Measurements from ENCODE around the gene ITFG2.

Gene ITFG2

GRCh38 chr12:2811801-2812200 lies 667 bp upstream of the ITFG2 start:
- Histone ChIP-seq H3K4me1 (ENCODE audit: control insufficient read depth, insufficient read depth, low read length) (no peaks in the 10 kb centered on the region), H3K27ac (ENCODE audit: low read depth, low read length) (no peak overlapping the region), H3K36me3 (ENCODE audit: control insufficient read depth, insufficient read depth, low read length) (0 out of 2 replicates have a peak, but pooled peaks cover 5% of the 10 kb centered on the region), H3K4me3 (ENCODE audit: low read depth, low read length) (peak overlapping the region; percentile 81), H3K9me3 (ENCODE audit: control insufficient read depth, insufficient read depth, low read depth, low read length) (no peaks in the 10 kb centered on the region), H3K27me3 (ENCODE audit: control insufficient read depth, insufficient read depth, low read length) (no peaks in the 10 kb centered on the region), H3K9ac (ENCODE audit: low read length) (no peak overlapping the region)

DNA sequence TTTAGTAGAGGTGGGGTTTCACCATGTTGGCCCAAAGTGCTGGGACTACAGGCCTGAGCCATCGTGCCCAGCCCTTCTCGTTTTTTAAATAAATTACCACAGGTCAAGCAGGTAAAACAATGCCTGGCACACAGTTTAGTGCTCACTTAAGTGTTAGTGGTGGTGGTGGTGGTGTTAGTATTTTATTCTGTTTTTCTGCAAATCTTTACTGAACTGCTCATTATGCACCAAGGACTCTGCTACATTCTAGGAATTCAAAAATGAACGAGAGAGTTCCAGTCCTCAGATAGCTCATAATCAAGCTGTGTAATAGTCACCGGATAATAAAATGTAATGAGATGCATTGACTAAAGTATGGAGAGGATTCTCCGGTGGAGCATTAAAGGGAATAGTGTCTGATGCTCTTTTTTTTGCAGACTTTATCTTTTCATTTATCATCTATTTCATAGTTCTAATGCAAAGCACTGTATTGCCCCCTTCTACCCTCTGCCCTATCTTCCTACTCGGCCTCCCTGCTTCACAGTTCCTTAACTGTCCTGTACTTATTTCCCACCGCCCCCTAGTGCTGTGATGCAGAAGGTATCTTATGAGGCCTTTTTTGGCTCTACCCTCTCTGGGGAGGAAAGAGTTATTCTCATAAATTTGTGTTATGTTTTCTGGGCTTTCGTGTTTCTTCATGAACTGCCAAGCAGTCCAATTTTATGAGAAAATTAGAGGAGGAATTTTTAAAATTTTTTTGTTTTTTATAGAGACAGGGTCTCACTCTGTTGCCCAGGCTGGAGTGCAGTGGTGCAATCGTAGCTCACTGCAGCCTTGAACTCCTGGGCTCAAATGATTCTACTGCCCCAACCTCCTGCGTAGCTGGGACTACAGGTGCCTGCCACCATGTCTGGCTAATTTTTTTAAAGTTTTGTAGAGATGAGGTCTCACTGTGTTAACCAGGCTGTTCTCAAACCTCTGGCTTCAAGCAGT lies 1.0 kb downstream of the ITFG2 start:
- H3K27ac ChIP-seq (ENCODE audit: low read depth, low read length): peak overlapping the region; percentile 91; the same call in 1 of the 2 replicates
- H3K4me3 ChIP-seq (ENCODE audit: low read depth, low read length): peak overlapping the region; percentile 81
- no peaks in the 10 kb centered on the region for H3K4me1 ChIP-seq (ENCODE audit: control insufficient read depth, insufficient read depth, low read length)
- peak overlapping the region; percentile 91 for H3K9ac ChIP-seq (ENCODE audit: low read length)
- no peaks in the 10 kb centered on the region for H3K9me3 ChIP-seq (ENCODE audit: control insufficient read depth, insufficient read depth, low read depth, low read length)
- no peaks in the 10 kb centered on the region for H3K27me3 ChIP-seq (ENCODE audit: control insufficient read depth, insufficient read depth, low read length)
- H3K36me3 ChIP-seq (ENCODE audit: control insufficient read depth, insufficient read depth, low read length): peaks cover 19% of the 10 kb centered on the region

GRCh38 chr12:2819810-2820209 lies 7.3 kb downstream of the ITFG2 start:
- Histone ChIP-seq H3K27me3 (ENCODE audit: control insufficient read depth, insufficient read depth, low read length) (no peaks in the 10 kb centered on the region), H3K4me3 (ENCODE audit: low read depth, low read length) (no peak overlapping the region), H3K27ac (ENCODE audit: low read depth, low read length) (no peak overlapping the region), H3K9me3 (ENCODE audit: control insufficient read depth, insufficient read depth, low read depth, low read length) (no peaks in the 10 kb centered on the region), H3K9ac (ENCODE audit: low read length) (no peak overlapping the region), H3K4me1 (ENCODE audit: control insufficient read depth, insufficient read depth, low read length) (peaks cover 16% of the 10 kb centered on the region; the same call in 1 of the 2 replicates), H3K36me3 (ENCODE audit: control insufficient read depth, insufficient read depth, low read length) (peaks cover 72% of the 10 kb centered on the region)

DNA sequence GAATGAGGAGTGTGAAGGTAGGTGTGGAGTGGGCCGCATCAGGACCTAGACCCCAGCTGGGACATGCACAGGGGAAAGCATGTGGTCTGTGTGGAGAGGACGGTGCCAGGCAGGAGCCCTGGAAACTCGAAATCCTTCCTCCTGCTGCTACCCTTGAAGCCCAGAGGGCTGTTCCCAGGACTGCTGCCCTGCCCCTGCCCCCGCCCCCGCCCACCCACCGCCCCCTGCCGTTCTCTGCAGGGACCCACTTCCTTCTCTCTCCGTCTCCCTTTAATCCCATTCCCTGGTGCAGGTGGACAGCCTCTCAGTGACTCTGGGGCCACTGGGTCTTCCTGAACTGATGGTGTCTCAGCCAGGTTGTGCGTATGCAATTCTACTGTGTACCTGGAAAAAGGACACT lies 8.0 kb downstream of the ITFG2 start:
- Histone ChIP-seq H3K9me3 (ENCODE audit: control insufficient read depth, insufficient read depth, low read depth, low read length) (no peaks in the 10 kb centered on the region), H3K4me3 (ENCODE audit: low read depth, low read length) (no peak overlapping the region), H3K4me1 (ENCODE audit: control insufficient read depth, insufficient read depth, low read length) (peaks cover 21% of the 10 kb centered on the region), H3K27me3 (ENCODE audit: control insufficient read depth, insufficient read depth, low read length) (no peaks in the 10 kb centered on the region), H3K9ac (ENCODE audit: low read length) (no peak overlapping the region), H3K36me3 (ENCODE audit: control insufficient read depth, insufficient read depth, low read length) (peaks cover 78% of the 10 kb centered on the region), H3K27ac (ENCODE audit: low read depth, low read length) (no peak overlapping the region)

DNA sequence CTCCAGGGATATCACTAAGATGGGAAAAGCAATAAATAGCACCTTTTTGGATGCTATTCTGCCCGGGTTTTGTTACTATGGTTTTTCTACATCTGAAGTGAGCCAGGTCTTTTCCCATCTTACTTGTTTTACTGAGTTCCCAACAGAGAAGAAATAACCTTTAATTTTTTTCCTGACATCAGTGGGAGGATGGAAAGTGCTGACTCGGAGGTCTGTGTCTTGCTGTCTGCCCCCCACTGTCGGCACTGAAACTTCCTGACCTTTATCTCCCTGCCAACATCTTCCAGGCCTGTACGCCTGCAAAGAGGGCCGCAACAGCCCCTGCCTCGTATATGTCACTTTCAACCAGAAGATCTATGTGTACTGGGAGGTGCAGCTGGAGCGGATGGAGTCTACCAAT lies 11.0 kb downstream of the ITFG2 start:
- H3K9ac ChIP-seq (ENCODE audit: low read length): no peak overlapping the region
- H3K9me3 ChIP-seq (ENCODE audit: control insufficient read depth, insufficient read depth, low read depth, low read length): no peaks in the 10 kb centered on the region
- no peaks in the 10 kb centered on the region for H3K27me3 ChIP-seq (ENCODE audit: control insufficient read depth, insufficient read depth, low read length)
- H3K4me1 ChIP-seq (ENCODE audit: control insufficient read depth, insufficient read depth, low read length): peaks cover 24% of the 10 kb centered on the region
- H3K4me3 ChIP-seq (ENCODE audit: low read depth, low read length): no peak overlapping the region
- no peak overlapping the region for H3K27ac ChIP-seq (ENCODE audit: low read depth, low read length)
- peaks cover 86% of the 10 kb centered on the region for H3K36me3 ChIP-seq (ENCODE audit: control insufficient read depth, insufficient read depth, low read length)

DNA sequence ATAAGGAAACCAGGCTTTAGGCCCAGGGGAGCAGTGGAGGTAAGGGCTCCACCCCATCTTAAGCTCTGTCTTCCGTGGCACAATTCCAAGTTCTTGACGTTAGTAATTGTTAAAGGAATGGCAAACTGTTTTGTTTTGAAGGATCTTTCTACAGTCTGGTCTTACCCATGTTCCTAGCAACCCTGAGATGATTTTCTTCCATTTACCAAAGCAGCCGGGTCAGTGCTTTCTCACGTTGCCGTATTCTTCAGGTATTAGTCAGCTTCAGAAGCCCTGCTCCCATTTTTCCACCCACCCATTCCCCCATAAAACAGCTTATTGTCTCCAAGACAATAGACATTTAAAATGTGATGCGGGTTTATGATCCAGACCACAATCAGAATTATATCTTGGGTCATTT lies 12.1 kb downstream of the ITFG2 start:
- no peak overlapping the region for H3K4me3 ChIP-seq (ENCODE audit: low read depth, low read length)
- H3K27me3 ChIP-seq (ENCODE audit: control insufficient read depth, insufficient read depth, low read length): no peaks in the 10 kb centered on the region
- no peak overlapping the region for H3K9ac ChIP-seq (ENCODE audit: low read length)
- no peaks in the 10 kb centered on the region for H3K9me3 ChIP-seq (ENCODE audit: control insufficient read depth, insufficient read depth, low read depth, low read length)
- H3K27ac ChIP-seq (ENCODE audit: low read depth, low read length): no peak overlapping the region
- peaks cover 88% of the 10 kb centered on the region for H3K36me3 ChIP-seq (ENCODE audit: control insufficient read depth, insufficient read depth, low read length)
- H3K4me1 ChIP-seq (ENCODE audit: control insufficient read depth, insufficient read depth, low read length): peaks cover 24% of the 10 kb centered on the region

- peaks cover 20% of the 10 kb centered on the region for H3K4me1 ChIP-seq (ENCODE audit: control insufficient read depth, insufficient read depth, low read length)
- H3K27ac ChIP-seq (ENCODE audit: low read depth, low read length): peak overlapping the region; percentile 62
- no peak overlapping the region; the same call in 1 of the 2 replicates for H3K4me3 ChIP-seq (ENCODE audit: low read depth, low read length)
- no peak overlapping the region for H3K9ac ChIP-seq (ENCODE audit: low read length)
- H3K27me3 ChIP-seq (ENCODE audit: control insufficient read depth, insufficient read depth, low read length): no peaks in the 10 kb centered on the region
- peaks cover 84% of the 10 kb centered on the region for H3K36me3 ChIP-seq (ENCODE audit: control insufficient read depth, insufficient read depth, low read length)
- no peaks in the 10 kb centered on the region for H3K9me3 ChIP-seq (ENCODE audit: control insufficient read depth, insufficient read depth, low read depth, low read length)
These were observed 12.7 kb downstream of the ITFG2 start for GRCh38 chr12:2825132-2825531.

GRCh38 chr12:2826036-2826435 lies 13.6 kb downstream of the ITFG2 start:
- Histone ChIP-seq H3K27me3 (ENCODE audit: control insufficient read depth, insufficient read depth, low read length) (no peaks in the 10 kb centered on the region), H3K36me3 (ENCODE audit: control insufficient read depth, insufficient read depth, low read length) (peaks cover 80% of the 10 kb centered on the region), H3K9me3 (ENCODE audit: control insufficient read depth, insufficient read depth, low read depth, low read length) (no peaks in the 10 kb centered on the region), H3K9ac (ENCODE audit: low read length) (no peak overlapping the region), H3K27ac (ENCODE audit: low read depth, low read length) (no peak overlapping the region), H3K4me1 (ENCODE audit: control insufficient read depth, insufficient read depth, low read length) (peaks cover 15% of the 10 kb centered on the region), H3K4me3 (ENCODE audit: low read depth, low read length) (no peak overlapping the region)

DNA sequence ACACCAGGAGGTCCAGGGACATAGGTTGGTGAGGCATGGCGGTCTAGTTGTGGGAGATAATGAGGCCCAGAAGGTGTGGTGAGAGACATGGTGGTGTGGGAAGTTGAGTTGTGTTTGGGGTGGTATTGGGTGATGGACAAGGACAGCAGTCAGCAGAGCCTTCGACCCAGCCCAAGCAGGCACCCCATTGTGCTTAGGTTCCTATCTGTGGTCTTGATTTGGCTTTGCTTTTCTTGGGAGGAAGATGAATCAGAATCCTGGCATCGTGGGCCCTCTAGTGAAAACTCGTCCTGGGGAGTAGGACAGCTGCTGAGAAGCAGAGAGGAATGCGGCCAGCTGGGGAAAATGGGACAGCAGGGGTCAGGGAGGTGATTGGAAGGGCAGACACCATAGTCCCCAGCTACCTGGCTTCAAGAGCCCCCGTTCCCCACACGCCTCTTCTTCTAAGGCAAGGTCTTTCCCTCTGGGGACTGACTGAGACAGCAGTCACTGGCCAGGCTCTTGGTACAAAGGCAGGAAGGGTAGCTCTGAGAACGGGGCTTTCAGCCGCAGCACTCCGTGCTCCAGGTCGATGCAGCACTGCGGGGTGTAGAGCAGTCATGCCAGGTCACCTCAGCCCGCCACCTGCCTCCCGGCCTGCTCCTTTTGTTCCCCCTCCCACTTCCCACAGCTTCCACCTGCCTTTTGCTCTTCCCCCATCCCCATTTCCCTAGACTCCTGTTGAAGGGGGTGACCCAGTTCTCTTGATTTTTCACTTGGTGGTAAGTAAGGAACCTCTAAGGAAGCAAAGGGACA lies 14.4 kb downstream of the ITFG2 start:
- no peak overlapping the region for H3K27ac ChIP-seq (ENCODE audit: low read depth, low read length)
- no peaks in the 10 kb centered on the region for H3K9me3 ChIP-seq (ENCODE audit: control insufficient read depth, insufficient read depth, low read depth, low read length)
- H3K36me3 ChIP-seq (ENCODE audit: control insufficient read depth, insufficient read depth, low read length): peaks cover 72% of the 10 kb centered on the region
- no peaks in the 10 kb centered on the region for H3K27me3 ChIP-seq (ENCODE audit: control insufficient read depth, insufficient read depth, low read length)
- H3K4me1 ChIP-seq (ENCODE audit: control insufficient read depth, insufficient read depth, low read length): peaks cover 15% of the 10 kb centered on the region
- H3K4me3 ChIP-seq (ENCODE audit: low read depth, low read length): no peak overlapping the region
- no peak overlapping the region for H3K9ac ChIP-seq (ENCODE audit: low read length)

DNA sequence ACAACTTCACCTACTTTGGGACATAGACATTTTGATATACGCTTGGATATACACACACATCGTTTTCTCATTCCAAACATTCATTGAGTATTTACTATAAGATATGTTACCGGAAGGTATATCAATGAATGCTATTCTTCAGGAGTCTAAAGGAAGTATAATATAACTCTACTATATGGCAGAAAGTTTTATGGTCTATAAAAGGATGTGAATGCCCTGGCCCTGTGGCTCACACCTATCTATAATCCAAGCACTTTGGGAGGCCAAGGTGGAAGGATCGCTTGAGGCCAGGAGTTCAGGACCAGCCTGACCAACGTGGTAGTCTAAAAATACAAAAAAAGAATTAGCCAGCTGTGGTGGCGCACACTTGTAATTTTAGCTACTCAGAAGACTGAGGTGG lies 16.8 kb downstream of the ITFG2 start:
- H3K9me3 ChIP-seq (ENCODE audit: control insufficient read depth, insufficient read depth, low read depth, low read length): no peaks in the 10 kb centered on the region
- H3K27me3 ChIP-seq (ENCODE audit: control insufficient read depth, insufficient read depth, low read length): no peaks in the 10 kb centered on the region

More for the DNA sequence above, 16.8 kb downstream of the ITFG2 start:
- H3K4me3 ChIP-seq (ENCODE audit: low read depth, low read length): no peak overlapping the region
- no peak overlapping the region for H3K9ac ChIP-seq (ENCODE audit: low read length)
- H3K27ac ChIP-seq (ENCODE audit: low read depth, low read length): no peak overlapping the region
- H3K4me1 ChIP-seq (ENCODE audit: control insufficient read depth, insufficient read depth, low read length): peaks cover 17% of the 10 kb centered on the region
- peaks cover 51% of the 10 kb centered on the region for H3K36me3 ChIP-seq (ENCODE audit: control insufficient read depth, insufficient read depth, low read length)

Measured in HUES6 (cell line).